ENCODE data around the gene NPFF.
"Not testable (repeated sequence)": the region's sequence is repeated elsewhere in the genome, so short reads cannot be mapped to it uniquely, and the experiment has no call there.

The NPFF gene

DNA sequence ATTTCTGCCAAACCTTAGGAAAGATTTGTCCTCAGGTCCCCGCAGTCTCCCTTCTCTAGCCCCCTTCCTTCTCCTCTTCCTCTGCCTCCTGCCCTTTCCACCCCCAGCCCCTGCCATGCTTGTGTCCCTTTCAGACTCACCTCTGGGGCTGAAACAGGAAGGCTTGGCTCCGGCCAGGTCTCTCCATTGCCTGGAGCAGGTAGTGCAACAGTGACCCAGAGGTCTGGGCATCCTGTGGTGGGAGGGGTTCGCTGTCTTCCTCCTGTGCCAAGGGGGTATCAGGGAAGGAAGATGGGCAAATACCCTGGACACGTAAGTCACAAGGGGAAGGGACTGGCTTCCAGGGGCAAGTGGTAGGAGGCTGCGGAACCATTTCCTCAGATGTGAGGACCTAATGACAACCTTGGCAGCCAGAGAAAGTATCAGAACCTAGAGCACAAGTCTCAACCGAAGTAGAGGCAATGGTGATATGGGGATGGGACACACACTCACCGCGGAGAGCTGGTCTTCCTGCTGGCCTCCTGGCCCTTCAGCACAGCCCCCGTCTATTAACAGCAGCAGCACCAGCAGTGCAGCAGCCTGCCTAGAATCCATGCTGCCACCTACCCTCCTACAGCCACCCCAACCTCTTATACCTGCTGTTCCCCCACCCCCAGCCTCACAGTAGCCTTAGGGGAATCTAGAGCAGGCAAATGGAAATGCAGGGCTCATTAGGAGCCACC, at the start of gene NPFF:
Gene NPFF (minus strand): TSS at position 604 of the 722 bp plus-strand sequence. CDS start 10 bp downstream, at position 594.
- no peak for DNase-seq (ENCODE audit: low read depth in 2 of 2)

DNA sequence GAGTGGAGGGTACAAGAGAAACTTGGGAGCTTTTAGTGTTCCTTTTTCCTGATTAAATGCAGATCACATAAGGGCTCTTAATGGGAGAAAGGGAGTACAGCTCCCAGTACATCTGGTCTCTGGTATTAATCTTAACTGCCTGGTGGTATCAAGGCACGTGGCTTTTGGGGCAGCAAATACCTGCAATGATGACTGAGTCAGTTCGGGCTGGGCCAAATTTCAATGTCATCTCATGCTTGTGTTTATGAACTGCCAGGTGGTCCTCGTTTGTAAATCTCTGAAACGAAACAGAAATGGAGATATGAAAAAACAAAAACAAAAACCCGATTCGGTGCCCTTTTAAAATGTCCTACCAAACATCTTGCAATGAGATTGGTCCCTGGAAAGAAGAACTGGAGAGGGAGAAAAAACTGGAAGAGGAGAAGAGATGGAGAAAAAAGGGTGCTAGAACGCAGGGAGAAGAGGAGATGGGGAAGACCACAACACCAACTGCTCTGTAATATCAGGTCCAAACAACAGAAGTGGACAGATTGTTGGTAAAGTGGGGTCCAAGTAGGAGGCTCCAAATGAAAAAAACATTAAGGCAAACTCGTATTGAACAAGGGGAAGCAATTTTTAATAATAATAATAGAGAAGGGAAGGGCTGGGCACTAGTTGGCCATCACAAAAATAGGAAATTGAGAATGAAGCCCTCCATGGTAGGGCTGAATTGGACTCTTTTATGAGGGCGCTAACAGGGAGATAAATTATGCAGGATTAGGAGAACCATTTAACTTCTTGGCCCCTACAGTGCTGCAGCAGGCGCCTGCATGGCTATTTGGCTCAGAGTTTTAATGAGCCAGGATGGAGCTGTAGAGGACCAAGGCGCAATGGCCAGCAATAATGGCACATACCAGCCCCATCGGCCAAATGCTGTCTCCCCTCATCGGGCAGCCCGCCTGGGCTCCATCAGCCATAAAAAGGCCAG, 45.4 kb upstream of the NPFF start:
- no peak for DNase-seq (ENCODE audit: low read depth in 2 of 2)

DNA sequence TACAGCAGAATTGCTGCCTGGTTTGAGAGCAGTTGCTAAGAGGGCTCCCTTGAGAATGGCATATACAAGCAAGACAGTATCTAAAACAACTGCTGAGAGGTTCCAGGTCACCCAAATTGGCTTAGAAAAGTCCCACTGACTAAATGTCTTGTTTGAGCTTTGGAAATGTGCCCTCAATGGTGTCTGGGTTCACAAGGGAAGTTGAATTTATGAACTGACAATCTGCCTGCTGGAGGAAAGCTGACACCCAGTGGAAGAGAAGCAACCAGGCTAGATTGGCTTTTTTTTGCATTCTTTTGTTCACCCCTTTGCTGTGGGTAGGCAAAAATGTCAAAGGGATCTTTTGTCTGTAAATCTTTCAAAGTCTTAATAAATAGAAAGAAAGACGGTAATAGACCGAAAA, 44.6 kb upstream of the NPFF start:
- no peak for DNase-seq (ENCODE audit: low read depth in 2 of 2)

GRCh38 chr12:53550595-53550994, 43.3 kb upstream of the NPFF start:
- DNase-seq (ENCODE audit: low read depth in 2 of 2): no peak

GRCh38 chr12:53550131-53550530, 42.8 kb upstream of the NPFF start:
- not testable (repeated sequence) for DNase-seq (ENCODE audit: low read depth in 2 of 2)

DNA sequence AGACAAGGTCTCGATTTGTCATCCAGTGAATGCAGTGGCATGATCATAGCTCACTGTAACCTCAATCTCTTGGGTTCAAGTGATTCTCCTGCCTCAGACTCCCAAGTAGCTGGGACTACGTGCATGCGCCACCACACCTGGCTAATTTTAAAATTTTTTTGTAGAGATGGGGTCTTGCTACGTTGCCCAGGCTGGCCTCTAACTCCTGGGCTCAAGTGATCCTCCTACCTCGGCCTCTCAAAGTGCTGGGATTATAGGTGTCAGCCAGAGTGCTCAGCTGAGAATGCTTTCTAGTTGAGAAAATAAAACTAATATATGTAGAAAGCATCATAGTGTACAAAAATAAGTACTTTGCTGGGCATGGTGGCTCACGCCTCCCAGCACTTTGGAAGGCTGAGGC, 41.1 kb upstream of the NPFF start:
- not testable (repeated sequence) for DNase-seq (ENCODE audit: low read depth in 2 of 2)

GRCh38 chr12:53543539-53543938, 36.3 kb upstream of the NPFF start:
- DNase-seq (ENCODE audit: low read depth in 2 of 2): peak in 1 of 2 donors; percentile 4

- no peak for DNase-seq (ENCODE audit: low read depth in 2 of 2)
Measured at GRCh38 chr12:53539526-53539925, 32.2 kb upstream of the NPFF start.

DNA sequence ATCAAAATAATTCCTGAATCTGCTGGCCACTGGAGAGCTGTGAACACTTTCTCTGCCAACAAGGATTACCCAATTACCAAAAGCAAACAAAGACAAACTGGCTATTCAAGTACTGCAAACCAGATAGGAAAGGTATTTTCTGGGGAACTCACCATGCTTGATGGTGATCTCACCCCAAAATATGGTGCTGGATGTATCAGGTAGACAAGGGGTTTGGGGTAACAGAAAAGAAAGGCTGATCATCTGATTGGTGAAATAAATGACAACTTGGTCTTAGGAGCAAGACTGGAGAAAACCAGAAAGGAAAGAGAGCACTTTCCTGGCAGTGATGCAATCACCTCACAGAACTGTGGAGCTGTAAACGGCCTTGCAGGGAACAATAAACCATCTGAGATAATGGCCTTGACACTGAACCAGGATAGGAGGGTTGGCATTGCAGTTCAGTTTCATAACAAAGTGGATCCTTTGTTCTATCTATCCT, 31.0 kb upstream of the NPFF start:
- DNase-seq (ENCODE audit: low read depth in 2 of 2): no peak

DNA sequence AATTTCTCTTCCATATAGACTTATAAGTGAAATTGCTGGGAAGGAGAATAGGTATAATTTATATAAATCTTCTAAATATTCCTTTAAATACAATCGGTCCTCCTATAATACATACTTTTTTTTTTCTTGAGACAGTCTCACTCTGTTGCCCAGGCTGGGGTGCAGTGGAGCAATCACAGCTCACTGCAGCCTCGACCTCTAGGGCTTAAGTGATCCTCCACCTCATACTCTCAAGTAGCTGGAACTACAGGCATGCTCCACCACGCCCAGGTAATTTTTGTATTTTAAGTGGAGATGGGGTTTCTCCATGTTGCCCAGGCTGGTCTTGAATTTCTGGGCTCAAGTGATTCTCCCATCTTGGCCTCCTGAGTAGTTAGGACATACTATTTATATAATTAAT, 29.7 kb upstream of the NPFF start:
- no peak for DNase-seq (ENCODE audit: low read depth in 2 of 2)

DNA sequence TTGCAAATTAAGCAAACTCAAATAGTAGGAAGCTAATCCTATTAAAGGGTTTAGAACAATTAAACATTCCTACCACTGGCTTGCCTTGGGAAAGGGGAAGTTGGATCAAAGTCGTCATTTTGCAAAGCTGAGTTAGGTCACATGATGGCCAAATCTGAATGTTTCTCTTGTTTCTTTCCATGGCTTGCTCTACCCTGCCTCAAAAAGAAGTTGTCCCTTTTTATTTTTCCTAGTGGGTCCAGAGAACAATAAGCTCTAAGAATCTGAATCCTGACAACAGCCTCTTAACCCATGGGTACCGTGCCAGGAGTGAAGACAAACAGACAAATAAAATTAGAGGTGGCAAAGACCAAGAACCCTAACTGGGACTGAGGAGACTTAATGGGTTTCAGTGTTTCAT, 26.2 kb upstream of the NPFF start:
- no peak for DNase-seq (ENCODE audit: low read depth in 2 of 2)

GRCh38 chr12:53532524-53533445, 25.5 kb upstream of the NPFF start:
- DNase-seq (ENCODE audit: low read depth in 2 of 2): no peak

- no peak for DNase-seq (ENCODE audit: low read depth in 2 of 2)
Measured at GRCh38 chr12:53532021-53532420, 24.7 kb upstream of the NPFF start.

GRCh38 chr12:53530920-53531319, 23.6 kb upstream of the NPFF start:
- DNase-seq (ENCODE audit: low read depth in 2 of 2): no peak

DNA sequence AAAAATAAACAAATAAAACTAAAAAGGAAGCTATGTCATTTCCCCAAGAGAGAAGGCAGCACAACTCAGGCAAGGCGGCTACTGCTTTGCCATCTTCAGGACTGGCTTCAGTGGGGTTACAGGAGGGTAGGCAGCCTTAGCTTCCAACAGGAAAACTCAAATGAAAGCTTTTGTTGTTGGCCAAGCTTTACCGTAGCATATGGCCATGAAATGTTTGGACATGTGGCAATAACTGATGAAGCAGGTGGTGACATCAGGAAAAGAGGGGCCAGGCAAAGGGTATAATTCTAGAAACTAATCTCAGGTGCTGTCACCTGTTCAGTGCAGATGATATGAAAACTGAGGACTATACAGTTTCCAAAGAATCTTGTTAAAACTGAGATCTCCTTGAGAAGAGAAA, 22.8 kb upstream of the NPFF start:
- DNase-seq (ENCODE audit: low read depth in 2 of 2): no peak

DNA sequence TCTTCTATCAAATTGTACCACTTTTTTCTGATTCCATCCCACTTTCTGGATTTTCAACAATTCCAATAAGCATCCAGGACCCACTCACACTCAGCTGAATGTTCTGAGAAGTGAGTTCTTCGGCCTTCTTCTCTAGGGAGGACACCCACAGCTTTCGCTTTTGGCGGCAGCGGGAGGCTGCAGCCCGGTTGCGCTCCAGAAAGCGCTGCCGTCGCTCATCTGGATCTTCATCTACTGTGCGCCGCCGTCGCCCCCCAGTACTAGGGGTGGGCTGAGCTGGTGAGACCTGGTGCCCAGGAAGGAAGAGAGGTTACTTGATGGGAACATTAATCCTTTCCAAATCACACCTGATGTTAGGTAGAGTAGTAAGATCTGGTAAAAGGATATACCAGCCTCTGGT, 17.2 kb upstream of the NPFF start:
- no peak for DNase-seq (ENCODE audit: low read depth in 2 of 2)

GRCh38 chr12:53523131-53523530, 15.8 kb upstream of the NPFF start:
- DNase-seq (ENCODE audit: low read depth in 2 of 2): no peak

- no peak for DNase-seq (ENCODE audit: low read depth in 2 of 2)
Measured at GRCh38 chr12:53518381-53518780, 11.1 kb upstream of the NPFF start.

DNA sequence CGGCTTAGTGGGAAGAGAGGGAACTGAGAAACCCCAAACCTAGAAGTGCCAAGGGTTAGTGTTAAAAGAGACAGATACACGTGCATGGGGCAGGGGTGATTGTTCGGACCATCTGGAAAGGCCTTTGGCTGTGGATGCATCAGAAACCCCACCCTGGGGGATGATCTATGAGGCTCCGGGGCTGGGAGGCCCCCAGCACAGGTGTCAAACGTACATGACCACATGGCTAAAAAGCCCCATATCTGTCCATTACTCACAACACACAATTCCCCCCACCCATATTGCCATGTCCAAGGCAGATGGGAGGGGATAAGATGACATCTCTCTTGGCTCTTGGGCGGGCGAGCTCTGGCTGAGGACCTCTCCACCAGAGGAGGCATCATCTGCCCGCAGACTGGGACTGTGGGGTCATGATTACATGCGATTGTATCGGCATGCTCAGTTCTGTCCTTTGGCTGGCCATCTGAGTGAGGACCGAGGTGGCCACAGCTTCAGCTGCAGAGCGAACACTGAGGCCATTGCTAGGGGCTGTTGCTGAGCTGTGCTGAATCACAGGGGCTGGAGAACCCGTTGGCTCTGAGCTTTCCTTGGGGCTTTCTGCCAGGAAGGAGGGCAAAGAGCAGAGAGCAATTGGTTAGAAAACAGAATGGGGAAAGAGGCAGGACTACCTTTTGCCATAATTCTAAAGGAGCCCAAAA, 9.6 kb upstream of the NPFF start:
- no peak for DNase-seq (ENCODE audit: low read depth in 2 of 2)

DNA sequence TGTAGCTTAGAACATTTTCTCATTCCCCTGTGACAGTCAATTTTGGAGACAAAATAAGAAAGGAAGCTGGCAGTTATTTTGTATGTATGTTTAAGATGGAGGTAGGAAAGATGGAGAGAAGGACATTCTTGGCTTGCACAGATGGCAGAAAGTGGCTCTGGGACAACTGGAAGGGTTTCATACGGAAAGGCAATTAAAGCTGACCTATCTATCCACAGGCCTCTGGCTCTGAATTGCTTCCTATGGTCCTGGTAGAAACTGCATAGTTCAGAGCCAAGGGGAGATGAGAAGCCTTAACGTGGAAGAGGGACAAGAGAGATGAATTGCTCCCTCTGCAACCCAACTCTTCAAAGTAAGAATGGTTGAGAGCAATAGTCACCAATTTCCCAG, 8.0 kb upstream of the NPFF start:
- DNase-seq (ENCODE audit: low read depth in 2 of 2): no peak

Data from stimulated activated CD8-positive, alpha-beta memory T cell treated with anti-CD3 and anti-CD28 coated beads, Interleukin-7, amount 100 ng/mL, for 1 hour (primary cell).